HG03066 (cell line): ENCODE measurements around the gene KAZN.

ENCODE experiments used
- ATAC-seq: cut with Tn5 transposase; IDR thresholded peaks from one replicate; pipeline ENCODE4 v1.9.1; 2021; ENCODE audit warnings: low read depth; ENCODE audit not compliant: unreplicated experiment

Gene KAZN

GRCh38 chr1:15089258-15089992, 490.9 kb downstream of the KAZN start:
- no peak for ATAC-seq

GRCh38 chr1:15090373-15090772, 491.9 kb downstream of the KAZN start:
- ATAC-seq: no peak

- no peak for ATAC-seq
Measured at GRCh38 chr1:15094056-15094455, 495.6 kb downstream of the KAZN start.

GRCh38 chr1:15094719-15095495, 496.4 kb downstream of the KAZN start:
- ATAC-seq: no peak

GRCh38 chr1:15095496-15095875, 497.0 kb downstream of the KAZN start:
- ATAC-seq: no peak

GRCh38 chr1:15096293-15096692, 497.8 kb downstream of the KAZN start:
- ATAC-seq: no peak

GRCh38 chr1:15098176-15099125, 500.0 kb downstream of the KAZN start:
- no peak for ATAC-seq

- ATAC-seq: no peak
Measured at GRCh38 chr1:15099441-15100120, 501.1 kb downstream of the KAZN start.

- no peak for ATAC-seq
Measured at GRCh38 chr1:15100121-15100879, 501.8 kb downstream of the KAZN start.

GRCh38 chr1:15100880-15101760, 502.6 kb downstream of the KAZN start:
- ATAC-seq: no peak

GRCh38 chr1:15101801-15102200, 503.3 kb downstream of the KAZN start:
- no peak for ATAC-seq

GRCh38 chr1:15102646-15103045, 504.2 kb downstream of the KAZN start:
- ATAC-seq: no peak

- ATAC-seq: no peak
Measured at GRCh38 chr1:15103211-15103610, 504.7 kb downstream of the KAZN start.

GRCh38 chr1:15103906-15104305, 505.4 kb downstream of the KAZN start:
- ATAC-seq: no peak

- ATAC-seq: no peak
Measured at GRCh38 chr1:15104768-15105167, 506.3 kb downstream of the KAZN start.

- no peak for ATAC-seq
Measured at GRCh38 chr1:15106608-15107007, 508.1 kb downstream of the KAZN start.

GRCh38 chr1:15107058-15107687, 508.7 kb downstream of the KAZN start:
- no peak for ATAC-seq

- no peak for ATAC-seq
Measured at GRCh38 chr1:15107911-15108310, 509.4 kb downstream of the KAZN start.
